Right lobe of liver (tissue), 4 donors: Measurements from ENCODE around the gene UBA6.

Experiments used
- POLR2A ChIP-seq: fragments of 450-650 bp; IDR thresholded peaks from one replicate; pipeline ENCODE4 v1.6.1; 2017; ENCODE audit warnings: antibody characterized with exemption, mild to moderate bottlenecking
- TF ChIP-seq, protein P1 (sequence below), 4 donors: fragments of 200-600 bp in 3 of 4; fragments of 450-650 bp in 1 of 4; IDR thresholded peaks; one replicate each; pipeline versions ENCODE4 v1.5.1 to v1.8.0; 2016 to 2022; ENCODE audit warnings: antibody characterized with exemption in 4 of 4, mild to moderate bottlenecking in 2 of 4
- donor health status: DM: no; HTN: no; CAD: no.
- donor health status: DM: no; HTN: no; CAD: no.
- donor health status: DM: no; HTN: yes; CAD: no.

DNA sequence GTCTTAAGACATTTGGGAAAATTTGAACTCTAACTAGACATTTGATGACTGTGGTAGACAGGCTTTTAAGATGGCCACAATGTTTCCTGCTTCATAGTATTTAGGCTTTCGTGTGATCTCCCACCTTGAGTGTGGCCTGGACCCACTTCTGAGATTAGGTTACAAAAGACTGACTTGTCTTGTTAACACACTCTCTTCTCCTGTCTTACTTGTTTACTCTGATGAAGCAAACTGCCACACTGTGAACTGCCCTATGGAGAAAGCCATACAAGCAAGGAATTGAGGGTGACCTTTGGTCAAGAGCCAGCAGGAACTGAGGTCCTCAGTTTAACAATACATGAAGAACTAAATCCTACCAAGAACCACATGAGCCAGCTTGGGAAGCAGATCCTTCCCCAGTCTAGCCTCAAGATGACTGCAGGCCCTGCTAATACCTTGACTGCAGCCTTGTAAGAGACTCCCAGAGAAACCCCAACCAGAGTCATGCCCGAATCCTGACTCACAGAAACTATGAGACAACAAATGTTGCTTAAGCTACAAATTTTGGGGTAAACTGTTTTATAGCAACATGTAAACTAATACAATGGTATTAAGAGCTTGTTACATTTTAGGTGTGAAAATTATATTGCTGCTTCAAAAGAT lies 20.3 kb downstream of the UBA6 start:
- TF ChIP-seq, protein P1, sequence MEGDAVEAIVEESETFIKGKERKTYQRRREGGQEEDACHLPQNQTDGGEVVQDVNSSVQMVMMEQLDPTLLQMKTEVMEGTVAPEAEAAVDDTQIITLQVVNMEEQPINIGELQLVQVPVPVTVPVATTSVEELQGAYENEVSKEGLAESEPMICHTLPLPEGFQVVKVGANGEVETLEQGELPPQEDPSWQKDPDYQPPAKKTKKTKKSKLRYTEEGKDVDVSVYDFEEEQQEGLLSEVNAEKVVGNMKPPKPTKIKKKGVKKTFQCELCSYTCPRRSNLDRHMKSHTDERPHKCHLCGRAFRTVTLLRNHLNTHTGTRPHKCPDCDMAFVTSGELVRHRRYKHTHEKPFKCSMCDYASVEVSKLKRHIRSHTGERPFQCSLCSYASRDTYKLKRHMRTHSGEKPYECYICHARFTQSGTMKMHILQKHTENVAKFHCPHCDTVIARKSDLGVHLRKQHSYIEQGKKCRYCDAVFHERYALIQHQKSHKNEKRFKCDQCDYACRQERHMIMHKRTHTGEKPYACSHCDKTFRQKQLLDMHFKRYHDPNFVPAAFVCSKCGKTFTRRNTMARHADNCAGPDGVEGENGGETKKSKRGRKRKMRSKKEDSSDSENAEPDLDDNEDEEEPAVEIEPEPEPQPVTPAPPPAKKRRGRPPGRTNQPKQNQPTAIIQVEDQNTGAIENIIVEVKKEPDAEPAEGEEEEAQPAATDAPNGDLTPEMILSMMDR (IDR thresholded peaks at IDR 0.05) = no peak
- no peak for TF ChIP-seq POLR2A
